Activated T-cell treated with anti-CD3 and anti-CD28 coated beads, Interleukin-2, amount 50 U/mL, for 1 hour (primary cell): ENCODE measurements around the gene NBEAL1.
"Not testable (repeated sequence)": the region's sequence is repeated elsewhere in the genome, so short reads cannot be mapped to it uniquely, and the experiment has no call there.

Source experiments
- DNase-seq: peaks from one replicate; pipeline ENCODE4 v3.0.0-alpha.2; 2020

The NBEAL1 gene

GRCh38 chr2:203014456-203015199 lies at the start of gene NBEAL1:
Gene NBEAL1, plus strand, starts transcription at chr2:203014875. Its CDS starts 1,510 bp downstream, at chr2:203016385.
- DNase-seq, result peak; percentile 99

GRCh38 chr2:202965810-202966460 lies 48.7 kb upstream of the NBEAL1 start:
- no peak for DNase-seq

GRCh38 chr2:202969404-202969803 lies 45.3 kb upstream of the NBEAL1 start:
- DNase-seq, result not testable (repeated sequence)

- no peak for DNase-seq
Measured at GRCh38 chr2:202976809-202977208, 37.9 kb upstream of the NBEAL1 start.

- no peak for DNase-seq
Measured at GRCh38 chr2:202982779-202983491, 31.7 kb upstream of the NBEAL1 start.

GRCh38 chr2:202989749-202990148 lies 24.9 kb upstream of the NBEAL1 start:
- no peak for DNase-seq

- DNase-seq, result no peak
Measured at GRCh38 chr2:202990501-202990900, 24.2 kb upstream of the NBEAL1 start.

GRCh38 chr2:202997113-202997512 lies 17.6 kb upstream of the NBEAL1 start:
- not testable (repeated sequence) for DNase-seq

- no peak for DNase-seq
Measured at GRCh38 chr2:203002054-203002821, 12.4 kb upstream of the NBEAL1 start.

GRCh38 chr2:203003716-203004115 lies 11.0 kb upstream of the NBEAL1 start:
- no peak for DNase-seq

GRCh38 chr2:203016716-203017115 lies 2.0 kb downstream of the NBEAL1 start:
- DNase-seq, result no peak

- DNase-seq, result no peak
Measured at GRCh38 chr2:203018181-203018580, 3.5 kb downstream of the NBEAL1 start.

GRCh38 chr2:203019142-203019541 lies 4.5 kb downstream of the NBEAL1 start:
- DNase-seq, result no peak

- DNase-seq, result no peak
Measured at GRCh38 chr2:203021991-203022390, 7.3 kb downstream of the NBEAL1 start.

GRCh38 chr2:203022751-203023150 lies 8.1 kb downstream of the NBEAL1 start:
- no peak for DNase-seq

- no peak for DNase-seq
Measured at GRCh38 chr2:203025592-203025991, 10.9 kb downstream of the NBEAL1 start.

- DNase-seq, result no peak
Measured at GRCh38 chr2:203030545-203030944, 15.9 kb downstream of the NBEAL1 start.

- DNase-seq, result no peak
Measured at GRCh38 chr2:203030991-203031390, 16.3 kb downstream of the NBEAL1 start.

- DNase-seq, result no peak
Measured at GRCh38 chr2:203033395-203033794, 18.7 kb downstream of the NBEAL1 start.

GRCh38 chr2:203035879-203036470 lies 21.3 kb downstream of the NBEAL1 start:
- no peak for DNase-seq

GRCh38 chr2:203037026-203037425 lies 22.4 kb downstream of the NBEAL1 start:
- no peak for DNase-seq

GRCh38 chr2:203038586-203038985 lies 23.9 kb downstream of the NBEAL1 start:
- DNase-seq, result no peak

- DNase-seq, result not testable (repeated sequence)
Measured at GRCh38 chr2:203039211-203039610, 24.5 kb downstream of the NBEAL1 start.
